Eye (tissue), 1 donor: ENCODE measurements around the gene ARL8A.
"Not testable (repeated sequence)": the region's sequence is repeated elsewhere in the genome, so short reads cannot be mapped to it uniquely, and the experiment has no call there.

Source experiments
- DNase-seq: peaks from one replicate; pipeline ENCODE4 v3.0.0-alpha.2; 2015

Gene ARL8A

GRCh38 chr1:202172015-202172355 is 27.4 kb upstream of the ARL8A start:
- peak; percentile 47 for DNase-seq

- no peak for DNase-seq
Observed at GRCh38 chr1:202171292-202172014, 26.9 kb upstream of the ARL8A start.

- DNase-seq = no peak
Observed at GRCh38 chr1:202170726-202171125, 26.2 kb upstream of the ARL8A start.

- DNase-seq = no peak
Observed at GRCh38 chr1:202168861-202169260, 24.3 kb upstream of the ARL8A start.

- peak; percentile 71 for DNase-seq
Observed at GRCh38 chr1:202167708-202168415, 23.3 kb upstream of the ARL8A start.

GRCh38 chr1:202167054-202167453 is 22.5 kb upstream of the ARL8A start:
- DNase-seq = not testable (repeated sequence)

- no peak for DNase-seq
Observed at GRCh38 chr1:202165942-202166843, 21.7 kb upstream of the ARL8A start.

- no peak for DNase-seq
Observed at GRCh38 chr1:202165267-202165941, 20.9 kb upstream of the ARL8A start.

GRCh38 chr1:202164271-202165037 is 19.9 kb upstream of the ARL8A start:
- DNase-seq = no peak

GRCh38 chr1:202163281-202164270 is 19.0 kb upstream of the ARL8A start:
- no peak for DNase-seq

- DNase-seq = no peak
Observed at GRCh38 chr1:202162418-202163280, 18.1 kb upstream of the ARL8A start.

- DNase-seq = no peak
Observed at GRCh38 chr1:202162047-202162417, 17.5 kb upstream of the ARL8A start.

- DNase-seq = no peak
Observed at GRCh38 chr1:202161151-202162046, 16.9 kb upstream of the ARL8A start.

GRCh38 chr1:202160377-202160940 is 15.9 kb upstream of the ARL8A start, which contains the start of gene PTPN7:
TSS of gene PTPN7 (minus strand) at chr1:202160602. CDS start at chr1:202159402, 1,200 bp downstream.
- DNase-seq = no peak

GRCh38 chr1:202159534-202160371 is 15.2 kb upstream of the ARL8A start:
- DNase-seq = no peak

- no peak for DNase-seq
Observed at GRCh38 chr1:202158810-202159533, 14.4 kb upstream of the ARL8A start.

- DNase-seq = no peak
Observed at GRCh38 chr1:202157945-202158344, 13.4 kb upstream of the ARL8A start.
